ENCODE measurements around the gene SPOUT1.

SPOUT1 gene

DNA sequence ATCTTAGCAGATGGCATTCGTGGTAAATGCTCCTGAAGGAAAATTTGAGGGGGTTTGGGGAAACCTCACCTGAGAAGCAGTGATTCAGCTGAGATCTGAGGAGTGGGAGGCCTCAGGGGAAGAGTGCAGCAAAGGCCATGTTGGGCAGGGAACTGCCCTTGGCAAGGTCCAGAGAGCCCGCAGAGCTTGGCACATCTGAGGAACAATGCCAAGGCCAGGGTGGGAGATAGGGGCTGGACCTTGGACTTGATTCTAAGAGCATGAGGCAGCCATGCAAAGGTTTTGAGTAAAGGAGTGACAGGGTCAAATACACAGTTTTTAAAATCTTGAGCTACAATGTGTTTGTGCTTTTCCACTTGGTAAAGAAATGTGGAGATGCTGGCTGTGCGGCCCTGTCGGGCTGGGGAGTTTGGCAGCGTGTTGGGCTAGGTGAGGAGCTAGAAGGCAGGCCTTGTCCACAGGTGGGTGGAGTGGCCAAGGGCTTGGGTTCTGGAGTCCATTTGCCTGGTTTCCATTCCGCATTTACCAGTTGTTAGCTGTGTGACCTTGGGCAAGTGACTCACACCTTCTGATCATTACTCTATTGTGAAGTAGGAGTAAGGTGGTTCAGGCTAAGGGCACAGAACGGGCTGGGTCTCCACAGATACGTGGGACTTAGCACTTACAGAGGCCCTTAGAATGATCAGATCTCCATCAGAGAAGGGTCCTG, 36.5 kb downstream of the SPOUT1 start:
- no peak for DNase-seq
- no peaks in the 10 kb centered on the region for H3K9me3 ChIP-seq (replicated peaks; ENCODE audit: insufficient read depth, low read length)
- H3K4me1 ChIP-seq (ENCODE audit: low read length): peaks cover 4% of the 10 kb centered on the region; the same call in 1 of the 2 replicates
- no peak overlapping the region for H3K4me3 ChIP-seq (ENCODE audit: low read length)
- H3K27ac ChIP-seq (ENCODE audit: low read length): no peak overlapping the region
- no peaks in the 10 kb centered on the region for H3K27me3 ChIP-seq (replicated peaks; ENCODE audit: insufficient read depth, low read length)
- H3F3A ChIP-seq (ENCODE audit: insufficient read depth, low read length): no peaks in the 10 kb centered on the region
- no peak overlapping the region for H2AFZ ChIP-seq (ENCODE audit: low read length)
- H3K4me2 ChIP-seq (ENCODE audit: low read depth, low read length): no peak overlapping the region
- TF ChIP-seq EZH2phosphoT487 (IDR thresholded peaks at IDR 0.05; ENCODE audit: low read length): no peak
- no peak for TF ChIP-seq EZH2 (optimal IDR thresholded peaks at IDR 0.05; ENCODE audit: low read depth, low read length)
- no peak for TF ChIP-seq CTCF (IDR thresholded peaks at IDR 0.05; ENCODE audit: low read length)
- no peaks in the 10 kb centered on the region for H3K36me3 ChIP-seq (replicated peaks; ENCODE audit: insufficient read depth, low read length)
- no peak overlapping the region for H3K9ac ChIP-seq (ENCODE audit: low read length)
- H3K79me2 ChIP-seq (ENCODE audit: low read length): peaks cover 8% of the 10 kb centered on the region
- H3K9me2 ChIP-seq (replicated peaks; ENCODE audit: insufficient read depth, low read length): no peaks in the 10 kb centered on the region
- H4K20me1 ChIP-seq (ENCODE audit: insufficient read depth, low read length): no peaks in the 10 kb centered on the region

DNA sequence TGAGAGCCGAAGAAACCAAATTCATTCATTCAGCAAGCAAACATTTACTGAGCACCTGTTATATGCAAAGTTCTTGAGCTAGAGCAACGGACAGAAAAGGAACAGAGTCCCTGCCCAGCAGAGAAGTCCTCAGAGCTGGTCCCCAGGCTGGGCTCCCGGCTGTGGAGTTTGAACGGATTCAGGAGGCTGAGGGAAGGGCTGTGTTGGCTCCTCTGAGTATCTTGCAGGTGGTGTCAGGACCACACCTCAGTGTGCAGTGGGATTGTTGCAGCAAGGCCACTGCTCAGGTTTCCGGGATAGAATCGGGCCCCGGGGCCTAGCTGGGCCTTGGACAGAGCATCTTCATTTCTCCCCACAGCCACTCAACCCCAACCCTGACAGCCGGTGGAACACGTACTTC, 37.5 kb downstream of the SPOUT1 start:
- Histone ChIP-seq H3K4me3 (ENCODE audit: low read length) (no peak overlapping the region), H2AFZ (ENCODE audit: low read length) (no peak overlapping the region), H3F3A (ENCODE audit: insufficient read depth, low read length) (no peaks in the 10 kb centered on the region), H3K79me2 (ENCODE audit: low read length) (peaks cover 18% of the 10 kb centered on the region), H3K9ac (ENCODE audit: low read length) (no peak overlapping the region), H3K9me2 (replicated peaks; ENCODE audit: insufficient read depth, low read length) (no peaks in the 10 kb centered on the region), H3K9me3 (replicated peaks; ENCODE audit: insufficient read depth, low read length) (no peaks in the 10 kb centered on the region), H3K27ac (ENCODE audit: low read length) (no peak overlapping the region), H3K36me3 (replicated peaks; ENCODE audit: insufficient read depth, low read length) (no peaks in the 10 kb centered on the region), H4K20me1 (ENCODE audit: insufficient read depth, low read length) (no peaks in the 10 kb centered on the region), H3K4me1 (ENCODE audit: low read length) (peaks cover 9% of the 10 kb centered on the region), H3K27me3 (replicated peaks; ENCODE audit: insufficient read depth, low read length) (no peaks in the 10 kb centered on the region), H3K4me2 (ENCODE audit: low read depth, low read length) (no peak overlapping the region)
- TF ChIP-seq EZH2phosphoT487 (IDR thresholded peaks at IDR 0.05; ENCODE audit: low read length) (no peak), CTCF (IDR thresholded peaks at IDR 0.05; ENCODE audit: low read length) (no peak), EZH2 (optimal IDR thresholded peaks at IDR 0.05; ENCODE audit: low read depth, low read length) (no peak)
- DNase-seq: no peak

GRCh38 chr9:128790536-128790935, 39.1 kb downstream of the SPOUT1 start:
- Histone ChIP-seq H3K4me1 (ENCODE audit: low read length) (peaks cover 9% of the 10 kb centered on the region), H2AFZ (ENCODE audit: low read length) (no peak overlapping the region), H4K20me1 (ENCODE audit: insufficient read depth, low read length) (no peaks in the 10 kb centered on the region), H3F3A (ENCODE audit: insufficient read depth, low read length) (no peaks in the 10 kb centered on the region), H3K9me2 (replicated peaks; ENCODE audit: insufficient read depth, low read length) (no peaks in the 10 kb centered on the region), H3K4me3 (ENCODE audit: low read length) (no peak overlapping the region), H3K9ac (ENCODE audit: low read length) (no peak overlapping the region), H3K79me2 (ENCODE audit: low read length) (peaks cover 19% of the 10 kb centered on the region), H3K27me3 (replicated peaks; ENCODE audit: insufficient read depth, low read length) (no peaks in the 10 kb centered on the region), H3K36me3 (replicated peaks; ENCODE audit: insufficient read depth, low read length) (no peaks in the 10 kb centered on the region), H3K27ac (ENCODE audit: low read length) (no peak overlapping the region), H3K4me2 (ENCODE audit: low read depth, low read length) (no peak overlapping the region), H3K9me3 (replicated peaks; ENCODE audit: insufficient read depth, low read length) (no peaks in the 10 kb centered on the region)
- TF ChIP-seq EZH2 (optimal IDR thresholded peaks at IDR 0.05; ENCODE audit: low read depth, low read length): no peak
- no peak for TF ChIP-seq CTCF (IDR thresholded peaks at IDR 0.05; ENCODE audit: low read length)
- no peak for TF ChIP-seq EZH2phosphoT487 (IDR thresholded peaks at IDR 0.05; ENCODE audit: low read length)
- no peak for DNase-seq

Data from MM.1S (cell line).